C4-2B (cell line): Measurements from ENCODE around the gene BEND2.

ENCODE experiments used
- ZFX ChIP-seq: fragments of 450-650 bp; IDR thresholded peaks from 2 replicates; pipeline ENCODE4 v1.6.1; 2017
- TF ChIP-seq, protein P1 (sequence below): fragments of 450-650 bp; conservative IDR thresholded peaks from 2 replicates; pipeline ENCODE4 v1.5.1; 2017; ENCODE audit warnings: mild to moderate bottlenecking

DNA sequence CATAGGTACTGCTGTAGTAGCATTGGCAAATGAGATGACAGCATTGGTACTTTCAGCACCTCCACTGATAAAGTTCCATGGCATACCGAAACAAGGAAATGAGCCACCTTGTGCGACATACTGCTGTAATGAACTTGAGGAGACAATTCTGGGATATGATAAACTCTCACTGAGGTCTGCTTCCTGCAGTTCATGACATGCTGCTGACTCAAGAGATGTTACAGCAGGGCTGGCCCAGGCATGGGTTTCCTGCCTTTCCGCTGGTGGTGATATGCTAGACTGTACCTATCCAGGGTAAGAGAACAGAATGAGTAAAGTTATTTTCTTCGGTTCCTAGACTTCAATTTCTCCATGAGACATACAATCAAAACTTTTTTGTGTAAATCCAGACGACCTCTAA lies 17.1 kb downstream of the BEND2 start:
- TF ChIP-seq, protein P1, sequence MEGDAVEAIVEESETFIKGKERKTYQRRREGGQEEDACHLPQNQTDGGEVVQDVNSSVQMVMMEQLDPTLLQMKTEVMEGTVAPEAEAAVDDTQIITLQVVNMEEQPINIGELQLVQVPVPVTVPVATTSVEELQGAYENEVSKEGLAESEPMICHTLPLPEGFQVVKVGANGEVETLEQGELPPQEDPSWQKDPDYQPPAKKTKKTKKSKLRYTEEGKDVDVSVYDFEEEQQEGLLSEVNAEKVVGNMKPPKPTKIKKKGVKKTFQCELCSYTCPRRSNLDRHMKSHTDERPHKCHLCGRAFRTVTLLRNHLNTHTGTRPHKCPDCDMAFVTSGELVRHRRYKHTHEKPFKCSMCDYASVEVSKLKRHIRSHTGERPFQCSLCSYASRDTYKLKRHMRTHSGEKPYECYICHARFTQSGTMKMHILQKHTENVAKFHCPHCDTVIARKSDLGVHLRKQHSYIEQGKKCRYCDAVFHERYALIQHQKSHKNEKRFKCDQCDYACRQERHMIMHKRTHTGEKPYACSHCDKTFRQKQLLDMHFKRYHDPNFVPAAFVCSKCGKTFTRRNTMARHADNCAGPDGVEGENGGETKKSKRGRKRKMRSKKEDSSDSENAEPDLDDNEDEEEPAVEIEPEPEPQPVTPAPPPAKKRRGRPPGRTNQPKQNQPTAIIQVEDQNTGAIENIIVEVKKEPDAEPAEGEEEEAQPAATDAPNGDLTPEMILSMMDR = no peak
- no peak for TF ChIP-seq ZFX
